AG08396 (cell line): ENCODE measurements around the gene SYTL5.

ENCODE experiments used
- DNase-seq: peaks from one replicate; pipeline ENCODE4 v3.0.0; 2012; ENCODE audit warnings: low spot score, mixed read lengths

Gene SYTL5

GRCh38 chrX:38089173-38089982 is 83.0 kb downstream of the SYTL5 start:
- DNase-seq: no peak

- no peak for DNase-seq
These were observed 89.7 kb downstream of the SYTL5 start for GRCh38 chrX:38095971-38096529.

- DNase-seq: no peak
These were observed 93.3 kb downstream of the SYTL5 start for GRCh38 chrX:38099688-38100087.

- DNase-seq: no peak
These were observed 95.9 kb downstream of the SYTL5 start for GRCh38 chrX:38102240-38102639.

- DNase-seq: no peak
These were observed 96.5 kb downstream of the SYTL5 start for GRCh38 chrX:38102875-38103274.

- no peak for DNase-seq
These were observed 97.8 kb downstream of the SYTL5 start for GRCh38 chrX:38103857-38104812.

- DNase-seq: no peak
These were observed 98.9 kb downstream of the SYTL5 start for GRCh38 chrX:38105216-38105725.

- no peak for DNase-seq
These were observed 100.8 kb downstream of the SYTL5 start for GRCh38 chrX:38106991-38107655.

GRCh38 chrX:38108364-38108763 is 102.0 kb downstream of the SYTL5 start:
- no peak for DNase-seq

GRCh38 chrX:38109042-38109898 is 102.9 kb downstream of the SYTL5 start:
- no peak for DNase-seq

GRCh38 chrX:38110231-38110630 is 103.9 kb downstream of the SYTL5 start:
- no peak for DNase-seq

GRCh38 chrX:38111196-38111595 is 104.8 kb downstream of the SYTL5 start:
- DNase-seq: no peak

- DNase-seq: no peak
These were observed 106.2 kb downstream of the SYTL5 start for GRCh38 chrX:38112566-38112965.

GRCh38 chrX:38116706-38117105 is 110.4 kb downstream of the SYTL5 start:
- DNase-seq: no peak

GRCh38 chrX:38117485-38117884 is 111.1 kb downstream of the SYTL5 start:
- DNase-seq: no peak

GRCh38 chrX:38124000-38124399 is 117.6 kb downstream of the SYTL5 start:
- DNase-seq: no peak

GRCh38 chrX:38126179-38126578 is 119.8 kb downstream of the SYTL5 start:
- DNase-seq: no peak

- DNase-seq: no peak
These were observed 121.6 kb downstream of the SYTL5 start for GRCh38 chrX:38127961-38128360.

GRCh38 chrX:38129366-38129765 is 123.0 kb downstream of the SYTL5 start:
- no peak for DNase-seq

- DNase-seq: no peak
These were observed 132.0 kb downstream of the SYTL5 start for GRCh38 chrX:38138157-38138891.
